ENCODE results near the gene CKS1B.

The CKS1B gene

DNA sequence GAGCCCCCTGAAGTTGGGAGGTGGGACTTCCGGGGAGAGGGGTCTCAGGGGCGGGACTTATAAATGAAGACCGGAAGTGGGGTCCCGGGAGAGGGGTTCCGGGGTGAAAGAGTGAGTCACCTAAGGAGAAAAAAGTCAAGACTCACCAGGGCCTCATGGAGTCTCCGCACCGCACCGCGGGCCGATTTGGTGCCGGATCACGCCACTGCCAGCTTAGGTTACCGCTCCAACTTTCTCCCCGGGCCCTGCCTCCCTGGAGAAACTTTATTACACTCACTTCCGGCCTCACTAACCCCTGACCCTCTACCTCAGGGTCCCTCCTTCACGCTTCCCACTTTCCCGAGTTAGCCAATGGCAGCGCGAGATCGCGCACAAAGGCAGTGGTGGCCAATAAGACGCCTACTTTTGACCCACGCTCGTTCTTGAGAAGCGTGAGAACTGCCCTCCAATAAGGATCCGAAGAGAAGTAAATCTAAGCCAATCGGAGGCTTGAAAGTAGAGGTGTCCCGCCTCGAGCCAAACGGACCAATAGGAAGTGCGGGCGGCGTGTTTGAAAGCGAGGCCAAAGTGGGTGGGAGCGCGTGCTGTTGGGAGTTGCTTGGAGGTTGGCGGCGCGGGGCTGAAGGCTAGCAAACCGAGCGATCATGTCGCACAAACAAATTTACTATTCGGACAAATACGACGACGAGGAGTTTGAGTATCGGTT, at the start of gene CKS1B:
CKS1B (plus strand) TSS at position 580 of the 706 bp plus-strand sequence; CDS start at position 645, 65 bp downstream.
- DNase-seq (ENCODE audit: insufficient read length, low spot score) (peak; percentile 96), FAIRE-seq (peak; percentile 96)
- TF ChIP-seq CTCF (IDR thresholded peaks at IDR 0.05; ENCODE audit: insufficient read depth, missing control alignments) = no peak

- FAIRE-seq (no peak), DNase-seq (ENCODE audit: insufficient read length, low spot score) (no peak)
- TF ChIP-seq CTCF (IDR thresholded peaks at IDR 0.05; ENCODE audit: insufficient read depth, missing control alignments) = no peak
Observed at GRCh38 chr1:154925335-154926170, 48.9 kb upstream of the CKS1B start.

DNA sequence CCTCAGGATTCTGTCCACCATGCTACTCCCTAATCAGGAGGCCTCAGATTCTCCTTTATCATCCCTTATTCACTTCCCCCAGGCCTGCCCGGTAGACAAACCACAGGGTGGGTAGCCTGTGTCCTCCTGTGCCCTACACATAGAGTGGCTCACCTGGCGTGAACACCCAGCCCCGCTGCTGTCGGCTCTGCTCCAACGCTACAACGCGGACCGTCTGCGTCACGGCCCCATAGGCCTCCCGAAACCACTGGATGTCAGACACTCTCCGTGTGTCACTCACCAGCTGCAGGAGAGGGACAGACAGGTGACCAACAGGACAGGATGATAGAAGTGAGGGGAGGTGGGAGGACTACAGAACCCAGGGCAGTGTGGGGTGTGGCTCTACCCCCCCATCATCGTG, 48.3 kb upstream of the CKS1B start:
- DNase-seq (ENCODE audit: insufficient read length, low spot score) = no peak
- no peak for FAIRE-seq

DNA sequence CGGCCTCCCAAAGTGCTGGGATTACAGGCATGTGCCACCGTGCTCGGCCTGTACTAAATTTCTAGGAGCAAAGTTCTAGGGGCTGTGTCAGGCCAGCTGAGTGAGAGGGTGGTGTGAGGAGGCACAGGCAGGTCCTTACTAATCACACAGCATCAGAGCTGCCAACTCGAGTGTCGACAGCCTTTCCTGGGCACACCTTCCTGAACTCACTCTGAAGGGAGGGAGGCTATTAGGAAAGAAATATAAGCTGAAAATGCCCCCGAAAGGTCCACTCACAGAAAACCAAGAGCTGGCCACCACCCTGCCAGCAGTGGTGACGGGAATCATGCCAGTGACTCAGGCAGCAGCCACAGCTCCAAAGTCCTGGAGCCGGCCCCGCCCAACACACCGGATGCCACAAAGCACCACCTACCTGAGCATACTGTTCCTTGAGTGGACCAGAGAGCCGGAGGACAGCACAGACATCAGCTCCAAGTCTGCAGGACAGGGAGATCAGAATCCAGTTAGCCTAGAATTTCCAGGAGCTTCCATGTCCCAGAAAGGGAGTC, 42.5 kb upstream of the CKS1B start:
- DNase-seq (ENCODE audit: insufficient read length, low spot score) = no peak
- no peak for FAIRE-seq
- TF ChIP-seq CTCF (IDR thresholded peaks at IDR 0.05; ENCODE audit: insufficient read depth, missing control alignments) = no peak

More for the DNA sequence above, 48.3 kb upstream of the CKS1B start:
- TF ChIP-seq CTCF (IDR thresholded peaks at IDR 0.05; ENCODE audit: insufficient read depth, missing control alignments) = no peak

- no peak for DNase-seq (ENCODE audit: insufficient read length, low spot score)
- no peak for TF ChIP-seq CTCF (IDR thresholded peaks at IDR 0.05; ENCODE audit: insufficient read depth, missing control alignments)
- no peak for FAIRE-seq
Observed at GRCh38 chr1:154934358-154934948, 40.0 kb upstream of the CKS1B start.

DNA sequence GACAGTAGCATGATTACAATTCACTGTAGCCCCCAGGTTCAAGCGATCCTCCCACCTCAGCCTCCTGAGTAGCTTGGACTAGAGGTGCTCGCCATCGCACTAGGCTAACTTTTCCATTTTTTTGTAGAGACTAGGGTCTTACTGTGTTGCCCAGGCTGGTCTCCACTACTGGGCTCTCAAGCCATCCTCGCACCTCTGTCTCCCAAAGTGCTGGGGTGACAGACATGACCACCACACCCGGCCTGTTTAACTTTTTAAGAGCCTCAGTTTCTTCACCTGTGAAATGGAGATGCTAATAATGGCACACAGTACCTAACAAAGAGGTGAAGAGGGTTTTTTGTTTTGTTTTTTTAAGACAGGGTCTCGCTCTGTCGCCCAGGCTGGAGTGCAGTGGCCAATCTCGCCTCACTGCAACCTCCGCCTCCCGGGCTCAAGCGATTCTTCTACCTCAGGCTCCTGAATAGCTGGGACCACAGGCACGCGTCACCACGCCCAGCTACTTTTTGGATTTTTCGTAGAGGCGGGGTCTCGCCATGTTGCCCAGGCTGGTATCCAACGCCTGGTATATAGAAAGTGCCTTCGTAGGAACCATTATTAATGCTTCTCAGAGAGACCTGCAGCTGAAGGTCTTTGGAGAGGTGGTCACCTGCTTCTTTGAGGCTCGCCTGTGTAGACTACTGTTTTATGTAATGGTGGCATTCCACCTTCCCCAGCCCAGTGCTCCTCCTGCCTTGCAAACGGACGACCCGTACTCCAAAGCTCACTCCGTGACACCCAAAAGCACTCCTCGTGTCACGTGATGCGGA, 38.5 kb upstream of the CKS1B start:
- FAIRE-seq (no peak), DNase-seq (ENCODE audit: insufficient read length, low spot score) (no peak)
- no peak for TF ChIP-seq CTCF (IDR thresholded peaks at IDR 0.05; ENCODE audit: insufficient read depth, missing control alignments)

Data from D721Med (cell line).